Ovary (tissue), 3 donors: ENCODE data around the gene PLCB1.

Experiments used
- EP300 ChIP-seq: sonication (generic); formaldehyde crosslinking; IDR thresholded peaks from one replicate; pipeline ENCODE4 v1.6.1; 2017; ENCODE audit warnings: antibody characterized with exemption
- POLR2A ChIP-seq: fragments of 450-650 bp; IDR thresholded peaks from one replicate; pipeline ENCODE4 v1.6.1; 2017; ENCODE audit warnings: antibody characterized with exemption, mild to moderate bottlenecking, moderate library complexity
- TF ChIP-seq, protein P1 (sequence below), 3 donors: fragments of 450-650 bp in 2 of 3; fragments of 200-600 bp in 1 of 3; IDR thresholded peaks; one replicate each; pipeline versions ENCODE4 v1.5.1 to v1.8.0; 2016 to 2022; ENCODE audit warnings: antibody characterized with exemption in 3 of 3, mild to moderate bottlenecking in 1 of 3
- donor health status: DM: no; HTN: no; CAD: no.

DNA sequence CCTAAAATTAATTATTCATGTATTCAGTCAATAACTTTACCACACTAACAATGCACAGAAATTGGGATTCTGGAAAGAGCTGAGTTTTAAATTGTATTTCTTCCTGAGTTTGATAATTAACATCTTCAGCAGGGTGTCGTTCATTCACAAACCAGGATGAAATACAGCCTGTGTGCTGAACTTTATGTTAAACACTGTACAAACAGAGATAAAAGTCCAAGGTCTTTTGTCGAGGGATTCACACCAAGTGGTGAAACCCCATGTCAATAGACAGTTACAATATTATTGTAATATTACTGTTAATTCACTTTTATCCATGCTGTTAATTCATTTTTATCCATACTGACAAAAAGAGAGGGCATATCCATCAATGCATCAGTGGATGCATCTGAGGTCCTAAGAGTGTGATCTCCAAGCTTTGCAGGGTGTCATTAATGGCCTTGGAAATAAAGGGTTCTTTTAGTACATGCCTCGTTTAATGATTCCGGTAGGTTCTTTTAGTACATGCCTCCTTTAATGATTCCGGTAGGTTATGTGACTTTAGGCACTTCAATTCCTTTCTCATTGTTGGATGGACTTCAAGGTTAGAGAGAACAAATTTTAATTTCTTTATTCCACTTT, 234.3 kb downstream of the PLCB1 start:
- TF ChIP-seq, protein P1, sequence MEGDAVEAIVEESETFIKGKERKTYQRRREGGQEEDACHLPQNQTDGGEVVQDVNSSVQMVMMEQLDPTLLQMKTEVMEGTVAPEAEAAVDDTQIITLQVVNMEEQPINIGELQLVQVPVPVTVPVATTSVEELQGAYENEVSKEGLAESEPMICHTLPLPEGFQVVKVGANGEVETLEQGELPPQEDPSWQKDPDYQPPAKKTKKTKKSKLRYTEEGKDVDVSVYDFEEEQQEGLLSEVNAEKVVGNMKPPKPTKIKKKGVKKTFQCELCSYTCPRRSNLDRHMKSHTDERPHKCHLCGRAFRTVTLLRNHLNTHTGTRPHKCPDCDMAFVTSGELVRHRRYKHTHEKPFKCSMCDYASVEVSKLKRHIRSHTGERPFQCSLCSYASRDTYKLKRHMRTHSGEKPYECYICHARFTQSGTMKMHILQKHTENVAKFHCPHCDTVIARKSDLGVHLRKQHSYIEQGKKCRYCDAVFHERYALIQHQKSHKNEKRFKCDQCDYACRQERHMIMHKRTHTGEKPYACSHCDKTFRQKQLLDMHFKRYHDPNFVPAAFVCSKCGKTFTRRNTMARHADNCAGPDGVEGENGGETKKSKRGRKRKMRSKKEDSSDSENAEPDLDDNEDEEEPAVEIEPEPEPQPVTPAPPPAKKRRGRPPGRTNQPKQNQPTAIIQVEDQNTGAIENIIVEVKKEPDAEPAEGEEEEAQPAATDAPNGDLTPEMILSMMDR (IDR thresholded peaks at IDR 0.05) = no peak
- TF ChIP-seq POLR2A (no peak), EP300 (no peak)
